MCF 10A (cell line): Measurements from ENCODE around the gene COL6A2. TPM values are rescaled to one million over a fixed set of nuclear protein-coding genes. Genes with fewer than 3 reads are reported as not detected.
"Not testable (repeated sequence)": the region's sequence is repeated elsewhere in the genome, so short reads cannot be mapped to it uniquely, and the experiment has no call there.

Experiments used
- BruUV-seq: library from RNA; stranded (reverse); fragments of 400-500 nt; replicated peaks from 2 replicates; lab custom pipeline; 2021; lab: Mats Ljungman, UMichigan
- CTCF ChIA-PET: fragments of 300-600 bp; sonication (Branson Sonifier 250); formaldehyde crosslinking; extraction: SDS; loops from one replicate; lab custom pipeline; 2021; ENCODE audit warnings: antibody characterized with exemption, inconsistent platforms; lab: Yijun Ruan, JAX
- POLR2A ChIA-PET: fragments of 300-600, 350-650 bp; sonication (Branson Sonifier 250); formaldehyde crosslinking; extraction: SDS; loops from one replicate; lab custom pipeline; 2020; ENCODE audit warnings: antibody characterized with exemption, inconsistent platforms; lab: Yijun Ruan, JAX
- DNase-seq: peaks from one replicate; pipeline ENCODE4 v3.0.0-alpha.2; 2018; ENCODE audit not compliant: unreplicated experiment
- H3K27ac Mint-ChIP-seq: one replicate; pipeline ENCODE4 v1.8.0; 2022; ENCODE audit warnings: mild to moderate bottlenecking, low read depth, mixed read lengths; ENCODE audit not compliant: unreplicated experiment
- H3K27me3 Mint-ChIP-seq: one replicate; pipeline ENCODE4 v1.8.0; 2022; ENCODE audit warnings: mixed read lengths; ENCODE audit not compliant: insufficient read depth, unreplicated experiment
- H3K36me3 Mint-ChIP-seq: one replicate; pipeline ENCODE4 v1.8.0; 2022; ENCODE audit warnings: mild to moderate bottlenecking, moderate library complexity, mixed read lengths; ENCODE audit not compliant: insufficient read depth, unreplicated experiment
- H3K4me1 Mint-ChIP-seq: one replicate; pipeline ENCODE4 v1.8.0; 2022; ENCODE audit warnings: mixed read lengths; ENCODE audit not compliant: insufficient read depth, unreplicated experiment
- H3K4me3 Mint-ChIP-seq: one replicate; pipeline ENCODE4 v1.8.0; 2022; ENCODE audit warnings: mild to moderate bottlenecking, moderate library complexity, mixed read lengths; ENCODE audit not compliant: unreplicated experiment
- H3K9me3 Mint-ChIP-seq: one replicate; pipeline ENCODE4 v1.8.0; 2022; ENCODE audit warnings: mixed read lengths; ENCODE audit not compliant: unreplicated experiment
- intact Hi-C: fragments of 100-400 bp; cut with micrococcal nuclease; formaldehyde crosslinking; loops from 2 replicates; pipeline ENCODE4 v1.14.1; 2022
- total RNA-seq: library from RNA; stranded (reverse); gene quantifications from 2 replicates; pipeline ENCODE4 v1.2.3, GENCODE V29; 2022
- TF ChIP-seq, protein P1 (sequence below): fragments of 200-600 bp; IDR thresholded peaks from one replicate; pipeline ENCODE4 v1.8.0; 2022; ENCODE audit warnings: antibody characterized with exemption, mild to moderate bottlenecking; ENCODE audit not compliant: unreplicated experiment

The COL6A2 gene
- total RNA-seq, 1 experiment from 2014 or later, result 0.61 TPM

DNA sequence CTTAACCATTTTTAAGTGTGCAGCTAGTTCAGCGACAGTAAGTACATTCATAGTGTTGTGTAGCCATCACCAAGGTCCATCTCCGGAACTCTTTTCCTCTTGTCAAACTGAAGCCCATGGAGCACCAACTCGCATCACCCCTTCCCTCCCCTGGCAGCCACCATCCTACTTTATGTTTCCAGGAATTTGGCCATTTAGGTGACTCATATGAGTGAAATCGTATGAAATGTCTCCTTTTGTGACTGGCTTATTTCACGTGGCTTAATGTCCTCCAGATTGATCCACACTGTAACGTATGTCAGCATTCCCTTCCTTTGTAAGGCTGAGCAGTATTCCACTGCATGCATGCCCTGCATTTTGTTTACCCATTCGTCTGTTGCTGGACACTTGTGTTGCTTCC, 2.5 kb downstream of the COL6A2 start:
- Mint-ChIP-seq H3K4me1 (no peaks in the 10 kb centered on the region), H3K9me3 (peaks cover 19% of the 10 kb centered on the region), H3K27ac (no peak overlapping the region), H3K4me3 (no peak overlapping the region), H3K36me3 (peaks cover 5% of the 10 kb centered on the region), H3K27me3 (peaks cover 62% of the 10 kb centered on the region)
- TF ChIP-seq, protein P1, sequence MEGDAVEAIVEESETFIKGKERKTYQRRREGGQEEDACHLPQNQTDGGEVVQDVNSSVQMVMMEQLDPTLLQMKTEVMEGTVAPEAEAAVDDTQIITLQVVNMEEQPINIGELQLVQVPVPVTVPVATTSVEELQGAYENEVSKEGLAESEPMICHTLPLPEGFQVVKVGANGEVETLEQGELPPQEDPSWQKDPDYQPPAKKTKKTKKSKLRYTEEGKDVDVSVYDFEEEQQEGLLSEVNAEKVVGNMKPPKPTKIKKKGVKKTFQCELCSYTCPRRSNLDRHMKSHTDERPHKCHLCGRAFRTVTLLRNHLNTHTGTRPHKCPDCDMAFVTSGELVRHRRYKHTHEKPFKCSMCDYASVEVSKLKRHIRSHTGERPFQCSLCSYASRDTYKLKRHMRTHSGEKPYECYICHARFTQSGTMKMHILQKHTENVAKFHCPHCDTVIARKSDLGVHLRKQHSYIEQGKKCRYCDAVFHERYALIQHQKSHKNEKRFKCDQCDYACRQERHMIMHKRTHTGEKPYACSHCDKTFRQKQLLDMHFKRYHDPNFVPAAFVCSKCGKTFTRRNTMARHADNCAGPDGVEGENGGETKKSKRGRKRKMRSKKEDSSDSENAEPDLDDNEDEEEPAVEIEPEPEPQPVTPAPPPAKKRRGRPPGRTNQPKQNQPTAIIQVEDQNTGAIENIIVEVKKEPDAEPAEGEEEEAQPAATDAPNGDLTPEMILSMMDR, result no peak
- peak; percentile 20 for DNase-seq
- intact Hi-C loops, result no loop called here
- ChIA-PET POLR2A (no interaction called here), CTCF (no interaction called here)
- no TSS peak for BruUV-seq

DNA sequence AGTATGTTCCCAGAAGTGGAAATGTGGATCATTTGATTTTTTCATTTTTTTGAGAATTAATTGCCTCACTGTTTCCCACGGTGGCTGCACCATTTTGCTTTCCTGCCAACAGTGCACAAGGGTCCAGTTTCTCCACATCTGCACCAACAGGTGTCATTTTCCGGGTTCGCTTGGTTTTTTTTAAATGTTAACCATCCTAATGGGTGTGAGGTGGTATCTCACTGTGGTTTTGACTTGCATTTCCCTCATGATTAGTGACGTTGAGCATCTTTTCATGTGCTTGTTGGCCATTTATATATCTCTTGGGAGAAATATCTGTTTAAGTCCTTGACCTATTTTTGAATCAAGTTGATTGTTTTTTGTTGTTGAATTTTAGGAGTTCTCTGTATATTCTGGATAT, 3.0 kb downstream of the COL6A2 start:
- Mint-ChIP-seq H3K4me1 (no peaks in the 10 kb centered on the region), H3K4me3 (no peak overlapping the region), H3K9me3 (peaks cover 23% of the 10 kb centered on the region), H3K27ac (no peak overlapping the region), H3K36me3 (peaks cover 5% of the 10 kb centered on the region), H3K27me3 (peaks cover 62% of the 10 kb centered on the region)
- DNase-seq, result no peak
- CTCF ChIA-PET, result no interaction called here
- POLR2A ChIA-PET, result no interaction called here
- TF ChIP-seq, protein P1, result no peak
- BruUV-seq, result no TSS peak
- intact Hi-C loops, result no loop called here

DNA sequence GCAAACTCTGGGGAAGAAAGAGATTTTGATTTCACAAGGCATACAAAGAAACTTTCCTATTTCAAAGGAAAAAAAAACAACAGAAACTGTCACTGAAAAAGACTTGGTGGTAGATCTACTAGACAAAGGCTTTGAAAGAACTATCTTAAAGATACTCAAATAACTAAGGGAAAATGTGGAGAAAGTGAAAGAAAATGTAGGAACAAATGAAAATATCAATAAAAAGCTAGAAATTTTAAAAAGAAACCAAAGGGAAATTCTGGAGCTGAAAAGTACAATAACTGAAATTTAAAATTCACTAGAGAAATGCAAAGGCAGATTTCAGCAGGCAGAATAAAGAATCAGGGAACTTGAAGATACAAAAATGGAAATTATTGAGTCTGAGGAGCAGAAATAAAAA, 6.2 kb downstream of the COL6A2 start:
- ChIA-PET CTCF (no interaction called here), POLR2A (interaction anchor here (0.6 kb wide), 2 partner anchors 19 to 283 kb away, joined by 3 to 4 read pairs; no protein-coding TSS in a partner anchor)
- H3K27ac Mint-ChIP-seq, result no peak overlapping the region
- H3K36me3 Mint-ChIP-seq, result peaks cover 5% of the 10 kb centered on the region
- H3K27me3 Mint-ChIP-seq, result peaks cover 50% of the 10 kb centered on the region
- H3K4me3 Mint-ChIP-seq, result no peak overlapping the region
- DNase-seq, result no peak
- H3K9me3 Mint-ChIP-seq, result peaks cover 40% of the 10 kb centered on the region
- intact Hi-C loops, result no loop called here
- no peaks in the 10 kb centered on the region for H3K4me1 Mint-ChIP-seq
- no TSS peak for BruUV-seq
- TF ChIP-seq, protein P1, result no peak

DNA sequence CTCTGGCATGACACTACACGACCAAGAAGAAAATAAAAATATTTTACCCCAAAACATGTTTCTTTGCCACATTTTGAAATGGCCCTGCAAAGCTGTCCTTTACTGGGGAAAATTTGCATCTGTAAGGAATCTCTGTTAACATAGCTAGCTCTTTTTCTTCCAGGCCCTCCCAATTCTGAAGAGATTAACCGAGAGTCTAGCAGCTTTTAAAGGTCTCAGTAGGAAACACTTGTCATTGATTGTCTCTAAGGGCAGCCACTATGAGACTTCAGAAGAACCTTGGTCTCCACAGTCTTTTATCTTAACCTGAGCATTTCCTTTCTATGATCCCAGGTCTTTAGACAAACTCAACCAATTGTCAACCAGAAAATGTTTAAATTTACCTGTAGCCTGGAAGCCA, 9.5 kb downstream of the COL6A2 start:
- POLR2A ChIA-PET, H3K4me1 Mint-ChIP-seq, H3K4me3 Mint-ChIP-seq, intact Hi-C loops, H3K36me3 Mint-ChIP-seq, H3K27ac Mint-ChIP-seq, CTCF ChIA-PET, BruUV-seq, DNase-seq: not testable (repeated sequence)
- peaks cover 37% of the 10 kb centered on the region for H3K9me3 Mint-ChIP-seq
- H3K27me3 Mint-ChIP-seq, result peaks cover 25% of the 10 kb centered on the region
